Effector memory CD4-positive, alpha-beta T cell (primary cell): ENCODE results near the gene PSMD11.
"Not testable (repeated sequence)": the region's sequence is repeated elsewhere in the genome, so short reads cannot be mapped to it uniquely, and the experiment has no call there.

ENCODE experiments used
- DNase-seq, 3 donors: peaks; one replicate each; pipeline ENCODE4 v3.0.0-alpha.2; 2020
- H3K27ac ChIP-seq: 2 replicates; pipeline ENCODE4 v1.7.0; 2013; ENCODE audit warnings: mild to moderate bottlenecking, low read length, moderate library complexity; ENCODE audit not compliant: insufficient read depth, poor library complexity, severe bottlenecking
- H3K27me3 ChIP-seq: replicated peaks from 2 replicates; pipeline ENCODE4 v1.7.0; 2013; ENCODE audit warnings: mild to moderate bottlenecking, low read length; ENCODE audit not compliant: insufficient read depth, control insufficient read depth, poor library complexity, severe bottlenecking
- H3K36me3 ChIP-seq: 2 replicates; pipeline ENCODE4 v1.7.0; 2013; ENCODE audit warnings: mild to moderate bottlenecking, low read length, moderate library complexity; ENCODE audit not compliant: control insufficient read depth, insufficient read depth
- H3K4me1 ChIP-seq: 2 replicates; pipeline ENCODE4 v1.7.0; 2013; ENCODE audit warnings: low read length, mild to moderate bottlenecking; ENCODE audit not compliant: control insufficient read depth, insufficient read depth, poor library complexity, severe bottlenecking
- H3K4me3 ChIP-seq: 2 replicates; pipeline ENCODE4 v1.7.0; 2013; ENCODE audit warnings: low read length, low read depth, mild to moderate bottlenecking; ENCODE audit not compliant: insufficient read depth, poor library complexity, severe bottlenecking
- H3K9me3 ChIP-seq: 2 replicates; pipeline ENCODE4 v1.7.0; 2013; ENCODE audit warnings: mild to moderate bottlenecking, low read length, moderate library complexity; ENCODE audit not compliant: control insufficient read depth
- total RNA-seq, 3 donors: gene quantifications; one replicate each; lab custom pipeline; 2026; lab: John Stamatoyannopoulos, UW

Gene PSMD11
- total RNA-seq, result 50.3 to 54.4 (median 53.7) reads per million in 3 donors

DNA sequence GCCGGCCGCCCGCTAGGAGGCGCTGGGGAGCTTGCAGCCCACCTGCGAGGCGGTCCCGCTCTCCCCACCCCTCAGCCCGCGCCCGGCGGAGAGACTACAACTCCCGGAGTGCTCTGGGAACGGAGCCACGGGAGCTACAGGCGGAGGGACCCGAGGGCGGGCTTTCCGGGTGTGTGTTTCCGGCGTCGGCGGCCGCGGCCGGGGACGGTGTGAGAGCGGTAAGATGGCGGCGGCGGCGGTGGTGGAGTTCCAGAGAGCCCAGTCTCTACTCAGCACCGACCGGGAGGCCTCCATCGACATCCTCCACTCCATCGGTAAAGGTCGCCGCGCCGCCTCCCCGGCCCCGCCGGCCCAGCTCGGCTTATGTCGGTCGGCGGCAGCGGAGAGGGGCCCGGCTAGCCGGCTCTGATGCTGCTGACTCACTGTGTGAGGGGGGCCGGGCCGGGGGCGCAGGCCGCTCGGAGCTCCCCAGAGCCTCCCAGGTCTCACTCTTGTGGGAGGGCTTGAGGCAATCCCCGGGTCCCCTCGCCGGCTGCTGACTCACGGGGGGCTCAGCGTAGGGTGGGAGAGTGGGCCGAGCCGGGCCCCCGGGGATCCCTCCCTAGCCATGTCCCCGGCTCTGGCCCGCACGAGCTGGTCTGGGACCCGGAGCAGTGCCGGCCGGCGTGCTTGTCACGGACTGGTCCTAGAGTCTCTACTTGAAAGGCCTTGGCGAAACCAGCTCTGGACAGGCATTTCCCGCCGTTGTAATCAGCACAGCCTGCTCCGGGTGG lies at the start of gene PSMD11:
Gene PSMD11 (plus strand): TSS at position 210 of the 773 bp plus-strand sequence. CDS start 14 bp downstream, at position 224.
- H3K4me3 ChIP-seq, result peak within 1 kb of the TSS; percentile 90
- no peaks in the 10 kb centered on the region for H3K27me3 ChIP-seq
- DNase-seq, result peak; percentile 96 to 98 (median 97)
- peak within 1 kb of the TSS; percentile 78 for H3K27ac ChIP-seq
- peaks cover 19% of the 10 kb centered on the region for H3K36me3 ChIP-seq
- H3K4me1 ChIP-seq, result peaks cover 13% of the 10 kb centered on the region
- H3K9me3 ChIP-seq, result no peaks in the 10 kb centered on the region

DNA sequence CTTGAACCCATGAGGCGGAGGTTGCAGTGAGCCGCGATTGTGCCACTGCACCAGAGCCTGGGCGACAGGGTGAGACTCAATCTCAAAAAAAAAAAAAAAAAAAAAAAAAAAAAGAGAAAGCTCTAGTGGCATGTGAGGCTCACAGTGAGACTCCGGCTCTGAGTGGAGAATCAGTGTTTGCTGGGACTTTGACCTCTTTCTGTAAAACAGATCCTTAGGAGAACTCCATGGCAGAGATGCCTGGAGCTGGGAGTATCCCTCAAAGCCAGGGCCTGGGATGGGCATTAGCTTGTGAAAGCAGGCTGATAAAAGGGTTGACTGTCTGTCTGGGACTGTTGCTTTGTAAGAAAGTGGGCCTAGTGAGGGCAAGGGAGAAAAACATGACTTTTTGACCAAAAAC lies 48.0 kb upstream of the PSMD11 start:
- no peaks in the 10 kb centered on the region for H3K9me3 ChIP-seq
- DNase-seq, result no peak
- no peaks in the 10 kb centered on the region for H3K4me1 ChIP-seq
- no peaks in the 10 kb centered on the region for H3K27me3 ChIP-seq
- no peak overlapping the region for H3K4me3 ChIP-seq
- H3K36me3 ChIP-seq, result no peaks in the 10 kb centered on the region
- H3K27ac ChIP-seq, result no peak overlapping the region

DNA sequence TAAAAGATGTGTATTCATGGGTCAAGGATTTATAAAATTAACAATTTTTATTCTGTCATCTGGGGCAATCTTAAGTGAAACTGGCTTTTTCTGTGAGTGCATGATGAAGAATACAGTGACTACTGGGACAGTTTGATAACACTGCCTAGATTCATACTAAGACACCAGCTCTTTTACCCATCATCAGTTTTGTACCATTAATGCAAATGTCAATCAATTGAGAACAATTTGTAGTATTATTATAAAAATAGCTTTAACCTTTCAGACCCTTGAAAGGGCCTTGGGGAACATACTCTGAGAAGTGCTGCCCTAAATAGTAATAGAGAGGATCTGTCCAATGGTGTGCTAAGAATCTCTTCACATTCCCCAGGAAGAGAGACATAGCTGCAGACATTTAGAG lies 45.4 kb upstream of the PSMD11 start:
- no peak for DNase-seq
- no peak overlapping the region for H3K27ac ChIP-seq
- no peaks in the 10 kb centered on the region for H3K9me3 ChIP-seq
- no peak overlapping the region for H3K4me3 ChIP-seq
- H3K27me3 ChIP-seq, result no peaks in the 10 kb centered on the region
- H3K36me3 ChIP-seq, result no peaks in the 10 kb centered on the region
- H3K4me1 ChIP-seq, result no peaks in the 10 kb centered on the region

DNA sequence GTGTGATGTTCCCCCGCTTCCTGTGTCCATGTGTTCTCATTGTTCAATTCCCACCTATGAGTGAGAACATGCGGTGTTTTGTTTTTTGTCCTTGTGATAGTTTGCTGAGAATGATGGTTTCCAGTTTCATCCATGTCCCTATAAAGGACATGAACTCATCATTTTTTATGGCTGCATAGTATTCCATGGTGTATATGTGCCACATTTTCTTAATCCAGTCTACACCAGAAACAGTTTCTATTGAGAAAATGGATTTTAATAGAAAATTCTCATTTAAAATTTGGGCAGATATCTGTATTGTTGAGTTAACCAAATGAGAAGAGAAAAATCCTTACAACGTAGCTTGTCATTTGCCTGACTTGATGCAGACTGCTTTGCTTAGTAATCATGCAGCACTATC lies 34.2 kb upstream of the PSMD11 start:
- H3K4me1 ChIP-seq, H3K27me3 ChIP-seq, H3K27ac ChIP-seq, DNase-seq, H3K4me3 ChIP-seq, H3K36me3 ChIP-seq, H3K9me3 ChIP-seq: not testable (repeated sequence)

DNA sequence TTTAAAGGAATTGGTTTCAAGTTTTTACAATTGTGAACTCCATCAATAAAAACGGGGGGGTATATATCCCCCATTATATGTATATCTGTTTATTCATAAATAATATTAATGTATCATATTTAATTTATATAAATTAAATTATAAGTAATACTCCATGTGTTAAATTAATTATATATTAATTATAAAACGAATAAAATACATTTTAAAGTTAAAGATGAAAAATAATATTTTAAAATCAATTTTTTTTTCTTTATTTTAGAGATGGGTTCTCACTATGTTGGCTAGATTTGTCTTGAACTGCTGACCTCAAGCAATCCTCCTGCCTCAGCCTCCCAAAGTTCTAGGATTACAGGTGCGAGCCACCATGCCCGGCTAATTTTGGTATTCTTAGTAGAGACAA lies 17.4 kb upstream of the PSMD11 start:
- H3K36me3 ChIP-seq, result no peaks in the 10 kb centered on the region
- H3K9me3 ChIP-seq, result no peaks in the 10 kb centered on the region
- no peak for DNase-seq
- no peaks in the 10 kb centered on the region for H3K27me3 ChIP-seq
- no peak overlapping the region for H3K4me3 ChIP-seq
- H3K27ac ChIP-seq, result no peak overlapping the region
- no peaks in the 10 kb centered on the region for H3K4me1 ChIP-seq

DNA sequence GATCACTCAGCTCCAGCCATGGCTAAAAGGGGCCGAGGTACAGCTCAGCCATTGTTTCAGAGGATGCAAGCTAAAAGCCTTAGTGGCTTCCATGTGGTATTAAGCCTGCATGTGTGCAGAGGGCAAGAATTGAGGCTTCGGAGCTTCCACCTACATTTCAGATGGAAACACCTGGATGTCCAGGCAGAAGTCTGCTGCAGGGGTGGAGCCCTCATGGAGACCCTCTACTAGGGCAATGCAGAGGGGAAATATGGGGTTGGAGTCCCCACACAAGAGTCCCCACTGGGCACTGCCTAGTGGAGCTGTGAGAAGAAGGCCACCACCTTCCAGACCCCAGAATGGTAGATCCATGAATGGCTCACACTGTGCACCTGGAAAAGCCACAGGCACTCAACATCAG lies 14.7 kb upstream of the PSMD11 start:
- no peaks in the 10 kb centered on the region for H3K36me3 ChIP-seq
- no peaks in the 10 kb centered on the region for H3K9me3 ChIP-seq
- H3K4me1 ChIP-seq, result no peaks in the 10 kb centered on the region
- DNase-seq, result no peak
- no peaks in the 10 kb centered on the region for H3K27me3 ChIP-seq
- H3K27ac ChIP-seq, result no peak overlapping the region
- no peak overlapping the region for H3K4me3 ChIP-seq

DNA sequence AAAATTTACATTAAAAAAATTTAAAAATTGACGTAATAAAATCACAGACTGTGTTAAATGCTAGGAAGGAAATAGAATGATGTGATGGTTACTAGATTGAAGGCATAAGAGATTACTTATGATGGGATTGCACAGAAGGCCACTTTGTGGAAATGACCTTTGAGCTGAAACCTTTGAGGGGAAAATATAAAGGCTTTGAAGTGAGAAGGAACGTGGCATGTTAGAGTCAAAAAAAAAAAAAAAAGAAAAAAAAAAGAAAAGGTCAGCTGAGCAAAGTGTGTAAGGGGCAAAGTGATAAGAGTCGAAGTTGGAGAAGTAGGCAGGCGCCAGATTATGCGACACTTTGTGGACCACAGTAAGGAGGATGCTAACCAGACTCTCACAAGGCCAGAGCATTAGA lies 3.6 kb upstream of the PSMD11 start:
- Histone ChIP-seq H3K27me3 (no peaks in the 10 kb centered on the region), H3K9me3 (no peaks in the 10 kb centered on the region), H3K4me3 (no peak overlapping the region), H3K4me1 (peaks cover 13% of the 10 kb centered on the region), H3K27ac (no peak overlapping the region), H3K36me3 (no peaks in the 10 kb centered on the region)
- DNase-seq, result no peak

DNA sequence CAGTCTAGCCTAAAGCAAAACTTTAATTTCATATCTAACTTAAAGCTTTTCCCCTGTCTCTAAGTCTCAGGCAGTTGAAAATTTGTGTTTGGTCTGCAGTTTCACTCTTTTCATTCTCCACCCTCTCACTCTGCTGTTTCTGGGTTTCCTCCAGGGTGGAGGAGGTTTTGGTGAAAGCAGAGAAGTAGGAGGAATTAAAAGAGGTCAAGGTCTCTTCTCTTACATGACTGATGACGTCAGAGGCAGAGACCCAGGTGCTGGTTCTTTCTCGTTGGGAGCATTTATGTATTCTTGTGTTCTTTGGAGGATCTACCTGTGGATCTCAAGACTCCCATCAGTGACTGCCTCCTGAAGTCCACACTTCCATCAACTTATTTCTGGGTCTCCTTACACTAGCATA lies 2.4 kb upstream of the PSMD11 start:
- no peak overlapping the region for H3K27ac ChIP-seq
- H3K9me3 ChIP-seq, result no peaks in the 10 kb centered on the region
- peaks cover under 1% of the 10 kb centered on the region for H3K36me3 ChIP-seq
- no peak for DNase-seq
- H3K27me3 ChIP-seq, result no peaks in the 10 kb centered on the region
- no peak overlapping the region for H3K4me3 ChIP-seq
- peaks cover 13% of the 10 kb centered on the region for H3K4me1 ChIP-seq

DNA sequence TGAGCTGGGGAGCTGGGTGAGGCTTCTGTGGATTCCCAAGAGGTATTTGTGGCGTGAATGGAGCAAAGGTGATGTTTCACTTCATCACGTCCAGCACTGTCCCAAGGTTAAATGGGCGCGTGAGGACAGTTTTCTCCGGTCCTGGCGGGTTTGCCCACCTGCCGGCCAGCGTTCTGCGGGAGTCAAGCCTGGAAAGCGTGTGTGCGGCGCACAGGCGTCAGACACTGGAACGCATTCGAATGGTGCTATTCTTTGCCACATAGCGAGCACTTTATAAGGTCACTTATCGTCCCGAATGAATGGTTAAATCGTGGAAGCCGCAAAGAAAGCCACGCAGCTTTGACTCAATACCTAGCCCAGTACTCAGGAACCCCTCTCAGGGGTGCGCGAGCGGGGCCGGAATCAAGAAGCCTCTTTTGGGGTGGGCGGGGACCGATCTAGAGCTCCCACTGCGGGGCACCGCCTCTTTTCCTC lies 446 bp upstream of the PSMD11 start:
- Histone ChIP-seq H3K4me3 (peak overlapping the region; percentile 90), H3K36me3 (peaks cover 14% of the 10 kb centered on the region), H3K27me3 (no peaks in the 10 kb centered on the region), H3K27ac (no peak overlapping the region), H3K9me3 (no peaks in the 10 kb centered on the region), H3K4me1 (peaks cover 13% of the 10 kb centered on the region)
- no peak for DNase-seq

DNA sequence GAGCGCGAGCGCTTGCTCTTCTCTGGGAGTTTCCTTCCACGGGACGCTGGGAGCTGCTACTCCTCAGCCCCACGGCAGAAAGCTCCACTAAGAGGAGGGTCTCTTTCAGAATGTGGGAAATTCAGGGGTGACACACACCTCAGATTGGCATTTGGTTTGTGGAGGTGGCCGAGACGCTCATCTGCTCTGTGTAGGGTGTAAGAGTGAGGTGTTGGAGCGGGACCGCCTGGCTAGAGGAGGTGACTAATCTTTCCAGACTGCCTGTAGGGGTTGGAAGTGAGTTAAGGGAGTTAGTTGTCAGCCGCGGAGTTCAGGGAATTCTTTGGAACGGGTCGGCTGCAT lies 735 bp downstream of the PSMD11 start:
- DNase-seq, result peak in 2 of 3 donors; percentile 5 to 31

More for the DNA sequence above, 735 bp downstream of the PSMD11 start:
- H3K4me1 ChIP-seq, result peaks cover 13% of the 10 kb centered on the region
- peak overlapping the region; percentile 78 for H3K27ac ChIP-seq
- no peaks in the 10 kb centered on the region for H3K9me3 ChIP-seq
- peak overlapping the region; percentile 90 for H3K4me3 ChIP-seq
- peaks cover 24% of the 10 kb centered on the region for H3K36me3 ChIP-seq
- H3K27me3 ChIP-seq, result no peaks in the 10 kb centered on the region
